Spleen (tissue), 3 donors: Measurements from ENCODE around the gene LDB2.
"Not testable (repeated sequence)": the region's sequence is repeated elsewhere in the genome, so short reads cannot be mapped to it uniquely, and the experiment has no call there.

Experiments
- POLR2A ChIP-seq, 3 donors: fragments of 450-650 bp; IDR thresholded peaks; one replicate each; pipeline ENCODE4 v1.5.1; 2017; ENCODE audit warnings: antibody characterized with exemption in 3 of 3, mild to moderate bottlenecking in 1 of 3
- POLR2AphosphoS5 ChIP-seq, 3 donors: sonication (generic); formaldehyde crosslinking; IDR thresholded peaks; one replicate each; pipeline ENCODE4 v1.5.1; 2017; ENCODE audit warnings: antibody characterized with exemption in 3 of 3

DNA sequence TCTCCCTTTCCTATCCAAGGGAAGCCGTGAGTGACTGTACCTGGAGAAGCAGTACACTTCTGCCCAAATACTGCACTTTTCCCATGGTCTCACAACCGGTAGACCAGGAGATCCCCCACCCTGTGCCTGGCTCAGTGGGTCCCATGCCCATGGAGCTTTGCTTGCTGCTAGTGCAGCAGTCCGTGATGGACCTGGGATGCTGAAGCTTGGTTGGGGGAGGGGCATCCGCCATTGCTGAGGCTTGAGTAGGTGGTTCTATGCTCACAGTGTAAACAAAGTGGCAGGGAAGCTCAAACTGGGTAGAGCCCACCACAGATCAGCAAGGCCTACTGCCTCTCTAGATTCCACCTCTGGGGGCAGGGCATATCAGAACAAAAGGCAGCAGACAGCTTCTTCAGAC lies 269.6 kb downstream of the LDB2 start:
- not testable (repeated sequence) for TF ChIP-seq POLR2A, POLR2AphosphoS5 (IDR thresholded peaks at IDR 0.05)
